Ishikawa (cell line): ENCODE data around the gene GATB.

Experiments used
- REST ChIP-seq: IDR thresholded peaks from 2 replicates; pipeline ENCODE4 v1.6.1; 2012; ENCODE audit warnings: low read depth, mild to moderate bottlenecking
- TAF1 ChIP-seq: IDR thresholded peaks from 2 replicates; pipeline ENCODE4 v1.6.1; 2012; ENCODE audit warnings: low read depth, mild to moderate bottlenecking
- ZBTB7A ChIP-seq: IDR thresholded peaks from 2 replicates; pipeline ENCODE4 v1.6.1; 2012; ENCODE audit warnings: low read depth

DNA sequence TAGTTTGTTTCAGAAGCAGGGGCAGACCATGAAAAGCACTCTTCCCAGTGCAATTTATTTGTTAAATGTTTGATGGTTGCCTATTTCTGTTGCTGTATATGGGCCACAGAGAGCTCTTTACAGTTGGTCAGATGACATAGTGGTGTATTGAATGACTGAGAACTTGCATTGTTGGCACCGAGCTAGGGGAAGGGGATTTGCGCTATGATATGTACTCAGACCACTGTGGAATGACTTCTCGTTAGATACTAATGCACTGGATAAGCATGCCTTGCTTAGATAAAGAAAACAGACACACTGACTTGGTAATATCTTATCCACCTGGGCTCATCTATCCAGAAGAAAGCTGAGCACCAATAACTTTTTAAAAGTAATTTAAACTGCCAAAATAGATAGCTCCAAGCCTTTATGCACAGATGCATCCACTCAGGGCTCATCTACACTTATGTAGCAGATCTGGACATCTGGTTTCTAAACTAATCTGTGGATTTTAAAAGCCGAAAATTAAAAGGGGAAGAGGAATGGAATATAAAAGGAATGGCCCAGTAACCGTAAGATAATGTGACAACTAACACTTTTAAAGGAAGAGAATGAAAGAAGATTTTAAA is 132.7 kb downstream of the GATB start:
- TF ChIP-seq ZBTB7A (no peak), REST (no peak), TAF1 (no peak)
